BE2C (cell line): ENCODE data around the gene TMEM87A.

Experiments used
- DNase-seq: peaks from one replicate; pipeline ENCODE4 v3.0.0-alpha.2; 2020
- H3K27me3 ChIP-seq: fragments of 250-450 bp; sonication (Bioruptor Pico); 2 replicates; pipeline ENCODE4 v1.5.1; 2020; ENCODE audit warnings: mild to moderate bottlenecking
- H3K36me3 ChIP-seq: fragments of 250-450 bp; sonication (Bioruptor Pico); 2 replicates; pipeline ENCODE4 v1.5.1; 2020; ENCODE audit warnings: mild to moderate bottlenecking
- H3K4me1 ChIP-seq: fragments of 250-450 bp; sonication (Bioruptor Pico); 2 replicates; pipeline ENCODE4 v1.5.1; 2020
- H3K4me3 ChIP-seq: 2 replicates; pipeline ENCODE4 v1.5.1; 2011; ENCODE audit warnings: low read depth, low read length
- H3K9me3 ChIP-seq: fragments of 250-450 bp; sonication (Bioruptor Pico); 2 replicates; pipeline ENCODE4 v1.5.1; 2020
- TF ChIP-seq, protein P1 (sequence below): IDR thresholded peaks from 2 replicates; pipeline ENCODE4 v1.5.1; 2012; ENCODE audit warnings: mild to moderate bottlenecking, low read depth, low read length

TMEM87A gene

DNA sequence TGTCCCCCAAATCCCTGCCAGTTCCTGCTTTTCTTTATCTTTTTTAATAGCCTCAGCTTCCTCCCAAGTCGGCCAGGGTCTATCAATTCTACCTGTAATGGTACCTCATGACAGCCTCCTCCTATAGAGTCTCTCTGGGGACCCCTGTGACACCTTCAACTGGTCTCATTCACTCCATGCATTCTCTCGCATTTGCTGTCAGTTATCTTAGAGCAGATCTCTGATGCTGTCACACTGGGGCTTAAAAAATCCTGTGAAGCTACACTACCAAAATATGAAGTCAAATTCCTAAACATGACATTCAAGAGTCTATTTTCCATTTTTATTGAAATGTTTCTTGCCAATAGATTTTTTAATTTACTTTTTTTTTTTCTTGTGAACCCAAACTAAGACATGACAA lies 70.6 kb downstream of the TMEM87A start:
- no peaks in the 10 kb centered on the region for H3K9me3 ChIP-seq
- TF ChIP-seq, protein P1, sequence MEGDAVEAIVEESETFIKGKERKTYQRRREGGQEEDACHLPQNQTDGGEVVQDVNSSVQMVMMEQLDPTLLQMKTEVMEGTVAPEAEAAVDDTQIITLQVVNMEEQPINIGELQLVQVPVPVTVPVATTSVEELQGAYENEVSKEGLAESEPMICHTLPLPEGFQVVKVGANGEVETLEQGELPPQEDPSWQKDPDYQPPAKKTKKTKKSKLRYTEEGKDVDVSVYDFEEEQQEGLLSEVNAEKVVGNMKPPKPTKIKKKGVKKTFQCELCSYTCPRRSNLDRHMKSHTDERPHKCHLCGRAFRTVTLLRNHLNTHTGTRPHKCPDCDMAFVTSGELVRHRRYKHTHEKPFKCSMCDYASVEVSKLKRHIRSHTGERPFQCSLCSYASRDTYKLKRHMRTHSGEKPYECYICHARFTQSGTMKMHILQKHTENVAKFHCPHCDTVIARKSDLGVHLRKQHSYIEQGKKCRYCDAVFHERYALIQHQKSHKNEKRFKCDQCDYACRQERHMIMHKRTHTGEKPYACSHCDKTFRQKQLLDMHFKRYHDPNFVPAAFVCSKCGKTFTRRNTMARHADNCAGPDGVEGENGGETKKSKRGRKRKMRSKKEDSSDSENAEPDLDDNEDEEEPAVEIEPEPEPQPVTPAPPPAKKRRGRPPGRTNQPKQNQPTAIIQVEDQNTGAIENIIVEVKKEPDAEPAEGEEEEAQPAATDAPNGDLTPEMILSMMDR = no peak
- H3K4me3 ChIP-seq = no peak overlapping the region
- H3K36me3 ChIP-seq = peaks cover 7% of the 10 kb centered on the region
- DNase-seq = no peak
- no peaks in the 10 kb centered on the region for H3K27me3 ChIP-seq
- no peaks in the 10 kb centered on the region; the same call in 1 of the 2 replicates for H3K4me1 ChIP-seq

DNA sequence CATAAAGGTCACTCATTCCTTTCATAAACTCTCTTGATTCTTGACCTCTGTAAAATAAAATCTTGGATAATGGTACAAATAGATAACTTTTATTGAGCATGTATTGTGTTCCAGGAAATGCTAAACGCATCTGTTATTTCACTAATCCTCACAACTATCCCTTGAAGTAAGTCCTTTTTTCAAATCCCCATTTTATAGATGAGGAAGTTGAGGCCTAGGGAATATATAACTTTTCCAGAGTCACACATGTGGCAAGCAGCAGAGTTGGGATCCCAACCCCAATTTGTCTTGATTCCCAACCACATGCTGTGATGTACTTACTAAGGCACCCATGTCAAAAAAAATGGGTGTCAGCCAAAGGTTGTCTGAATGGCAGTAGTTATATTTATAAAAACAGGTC lies 71.4 kb downstream of the TMEM87A start:
- Histone ChIP-seq H3K4me1 (no peaks in the 10 kb centered on the region), H3K9me3 (no peaks in the 10 kb centered on the region), H3K27me3 (no peaks in the 10 kb centered on the region), H3K4me3 (no peak overlapping the region), H3K36me3 (peaks cover 9% of the 10 kb centered on the region)
- DNase-seq = no peak
- TF ChIP-seq, protein P1 = no peak

DNA sequence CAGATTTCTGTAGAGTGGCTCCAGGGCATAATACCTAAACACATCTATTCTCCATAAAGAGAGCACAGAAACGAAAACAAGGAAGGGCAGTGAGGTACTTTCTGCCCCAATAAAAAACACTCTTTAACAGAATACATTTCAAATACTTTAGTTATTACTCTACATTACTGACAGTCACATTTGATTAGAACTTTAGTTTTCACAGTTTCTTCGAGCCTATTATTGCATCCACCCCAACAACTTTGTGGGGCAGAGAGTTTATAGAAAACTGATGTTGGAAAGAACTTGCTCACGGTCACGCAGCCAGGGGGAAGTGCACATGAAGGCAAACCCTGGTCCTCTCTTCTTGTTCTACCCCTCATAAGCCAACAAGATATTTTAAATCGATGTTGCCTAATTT lies 74.1 kb downstream of the TMEM87A start:
- peaks cover 13% of the 10 kb centered on the region for H3K36me3 ChIP-seq
- H3K4me1 ChIP-seq = no peaks in the 10 kb centered on the region

DNA sequence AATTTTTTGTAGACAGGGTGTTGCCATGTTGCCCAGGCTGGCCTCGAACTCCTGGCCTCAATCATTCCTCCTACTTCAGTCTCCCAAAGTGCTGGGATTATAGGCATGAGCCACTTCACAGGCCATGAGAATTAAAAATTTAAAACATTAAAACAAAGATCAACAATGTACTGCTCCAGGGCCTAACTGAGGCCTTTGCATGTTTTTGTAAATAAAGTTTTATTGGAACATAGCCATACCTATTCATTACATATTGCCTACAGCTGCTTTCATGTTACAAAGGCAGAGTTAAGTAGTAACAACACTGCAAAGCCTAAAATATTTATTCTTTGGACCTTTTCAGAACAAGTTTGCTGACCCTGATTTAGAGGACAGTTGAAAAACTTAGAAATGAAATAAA lies 74.7 kb downstream of the TMEM87A start:
- H3K4me3 ChIP-seq = no peak overlapping the region
- no peak for DNase-seq
- H3K27me3 ChIP-seq = no peaks in the 10 kb centered on the region
- no peaks in the 10 kb centered on the region for H3K9me3 ChIP-seq
- no peaks in the 10 kb centered on the region for H3K4me1 ChIP-seq
- peaks cover 13% of the 10 kb centered on the region for H3K36me3 ChIP-seq
- TF ChIP-seq, protein P1 = no peak

More for the DNA sequence above, 74.1 kb downstream of the TMEM87A start:
- no peak for DNase-seq
- H3K27me3 ChIP-seq = no peaks in the 10 kb centered on the region
- no peak overlapping the region for H3K4me3 ChIP-seq
- no peaks in the 10 kb centered on the region for H3K9me3 ChIP-seq
- TF ChIP-seq, protein P1 = no peak

DNA sequence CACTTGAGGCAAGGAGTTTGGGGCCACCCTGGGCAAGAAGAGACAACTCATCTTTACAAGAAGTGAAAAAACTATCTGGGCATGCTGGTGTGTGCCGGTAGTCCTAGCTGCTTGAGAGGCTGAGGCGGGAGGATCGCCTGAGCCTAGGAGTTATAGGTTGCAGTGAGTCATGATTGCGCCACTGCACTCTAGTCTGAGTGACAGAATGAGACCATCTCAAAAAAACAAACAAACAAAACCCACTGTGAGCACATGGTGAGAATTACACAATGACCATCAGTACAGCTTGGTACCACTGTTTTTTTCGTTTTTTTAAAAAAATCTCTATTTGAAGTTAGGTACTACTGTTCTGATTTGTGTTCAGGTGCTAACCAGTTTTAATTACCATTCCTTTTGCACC lies 78.7 kb downstream of the TMEM87A start:
- Histone ChIP-seq H3K9me3 (no peaks in the 10 kb centered on the region), H3K4me3 (no peak overlapping the region), H3K4me1 (no peaks in the 10 kb centered on the region), H3K27me3 (no peaks in the 10 kb centered on the region), H3K36me3 (peaks cover 17% of the 10 kb centered on the region)
- no peak for DNase-seq
- TF ChIP-seq, protein P1 = no peak

DNA sequence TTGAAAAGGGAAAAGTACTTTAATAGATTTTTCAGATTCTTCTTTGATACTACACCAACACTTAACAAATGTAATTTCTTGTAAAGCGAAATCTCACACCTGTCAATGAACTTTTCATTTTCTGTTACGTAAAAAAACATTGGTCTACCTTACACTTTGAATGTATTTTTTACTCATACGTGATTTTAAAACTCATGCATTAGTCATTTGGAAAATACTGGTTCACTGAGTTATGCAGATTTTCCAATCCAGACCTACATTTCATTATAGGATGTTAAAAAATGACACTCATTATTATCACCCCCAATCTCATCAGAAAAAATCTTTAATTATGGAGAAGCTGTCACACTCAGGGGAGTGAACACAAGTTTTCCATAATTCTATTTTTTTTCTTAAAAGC lies 79.8 kb downstream of the TMEM87A start:
- Histone ChIP-seq H3K4me3 (no peak overlapping the region), H3K27me3 (no peaks in the 10 kb centered on the region), H3K4me1 (no peaks in the 10 kb centered on the region), H3K9me3 (no peaks in the 10 kb centered on the region), H3K36me3 (peaks cover 23% of the 10 kb centered on the region)
- TF ChIP-seq, protein P1 = no peak
- no peak for DNase-seq
